H9 (cell line): Measurements from ENCODE around the gene TENM3. TPM values are rescaled to one million over a fixed set of nuclear protein-coding genes. Genes with fewer than 3 reads are reported as not detected.

Experiments used
- DNase-seq: peaks from one replicate; pipeline ENCODE4 v3.0.0-alpha.2; 2017
- H2AFZ ChIP-seq: one replicate; pipeline ENCODE4 v1.6.1; 2013; ENCODE audit warnings: mild to moderate bottlenecking, low read length, control low read depth, moderate library complexity
- H2AK5ac ChIP-seq: 2 replicates; pipeline ENCODE4 v1.6.1; 2013; ENCODE audit warnings: low read length, control low read depth, mixed read lengths; ENCODE audit not compliant: insufficient read length
- H2BK120ac ChIP-seq: one replicate; pipeline ENCODE4 v1.6.1; 2013; ENCODE audit warnings: low read depth, mild to moderate bottlenecking, low read length, control low read depth, inconsistent platforms; ENCODE audit not compliant: poor library complexity, severe bottlenecking
- H2BK12ac ChIP-seq: 2 replicates; pipeline ENCODE4 v1.6.1; 2013; ENCODE audit warnings: low read length, control low read depth, mixed read lengths, low read depth; ENCODE audit not compliant: insufficient read length
- H2BK15ac ChIP-seq: 2 replicates; pipeline ENCODE4 v1.6.1; 2013; ENCODE audit warnings: low read depth, low read length, control low read depth
- H2BK20ac ChIP-seq: one replicate; pipeline ENCODE4 v1.6.1; 2013; ENCODE audit warnings: low read depth, mild to moderate bottlenecking, low read length, control low read depth, inconsistent platforms; ENCODE audit not compliant: poor library complexity, severe bottlenecking
- H2BK5ac ChIP-seq: 2 replicates; pipeline ENCODE4 v1.6.1; 2013; ENCODE audit warnings: low read length, control low read depth, mixed read lengths; ENCODE audit not compliant: insufficient read length
- H3K14ac ChIP-seq: 2 replicates; pipeline ENCODE4 v1.6.1; 2013; ENCODE audit warnings: low read length, control low read depth; ENCODE audit not compliant: insufficient read depth
- H3K18ac ChIP-seq: 2 replicates; pipeline ENCODE4 v1.6.1; 2013; ENCODE audit warnings: low read depth, mild to moderate bottlenecking, mixed read lengths, low read length, control low read depth; ENCODE audit not compliant: insufficient read length
- H3K23ac ChIP-seq: 2 replicates; pipeline ENCODE4 v1.6.1; 2013; ENCODE audit warnings: low read length, control low read depth, mixed read lengths, low read depth; ENCODE audit not compliant: insufficient read length
- H3K23me2 ChIP-seq: 2 replicates; pipeline ENCODE4 v1.6.1; 2013; ENCODE audit warnings: low read depth, mild to moderate bottlenecking, mixed read lengths, low read length, control low read depth; ENCODE audit not compliant: insufficient read length, poor library complexity, severe bottlenecking
- H3K27ac ChIP-seq: 2 replicates; pipeline ENCODE4 v1.5.1; 2013; ENCODE audit warnings: low read length, control low read depth, mixed read lengths, low read depth; ENCODE audit not compliant: insufficient read length
- H3K27me3 ChIP-seq: 2 replicates; pipeline ENCODE4 v1.6.1; 2013; ENCODE audit warnings: low read length, control low read depth, inconsistent platforms; ENCODE audit not compliant: insufficient read depth
- H3K4ac ChIP-seq: 2 replicates; pipeline ENCODE4 v1.6.1; 2013; ENCODE audit warnings: low read depth, mild to moderate bottlenecking, control low read depth, inconsistent platforms, low read length, moderate library complexity
- H3K4me1 ChIP-seq: 2 replicates; pipeline ENCODE4 v1.6.1; 2013; ENCODE audit warnings: low read length, control low read depth, inconsistent platforms; ENCODE audit not compliant: insufficient read depth
- H3K4me2 ChIP-seq: 2 replicates; pipeline ENCODE4 v1.6.1; 2013; ENCODE audit warnings: low read length, control low read depth, mixed read lengths; ENCODE audit not compliant: insufficient read length, insufficient read depth
- H3K56ac ChIP-seq: 2 replicates; pipeline ENCODE4 v1.6.1; 2013; ENCODE audit warnings: low read depth, mild to moderate bottlenecking, mixed read lengths, low read length, control low read depth; ENCODE audit not compliant: insufficient read length
- H3K79me1 ChIP-seq: 2 replicates; pipeline ENCODE4 v1.6.1; 2013; ENCODE audit warnings: low read depth, mild to moderate bottlenecking, moderate library complexity, low read length, control low read depth, inconsistent platforms; ENCODE audit not compliant: insufficient read depth, poor library complexity, severe bottlenecking
- H3K79me2 ChIP-seq: 2 replicates; pipeline ENCODE4 v1.6.1; 2013; ENCODE audit warnings: low read length, control low read depth, inconsistent platforms; ENCODE audit not compliant: insufficient read depth
- H3K9ac ChIP-seq: 2 replicates; pipeline ENCODE4 v1.6.1; 2013; ENCODE audit warnings: low read length, control low read depth, mixed read lengths; ENCODE audit not compliant: insufficient read length; ENCODE audit errors: extremely low read depth
- H3K9me3 ChIP-seq: one replicate; pipeline ENCODE4 v1.6.1; 2013; ENCODE audit warnings: low read depth, low read length, inconsistent platforms; ENCODE audit not compliant: control insufficient read depth
- H3T11ph ChIP-seq: one replicate; pipeline ENCODE4 v1.6.1; 2013; ENCODE audit warnings: mild to moderate bottlenecking, low read length, control low read depth, inconsistent platforms
- H4K20me1 ChIP-seq: one replicate; pipeline ENCODE4 v1.6.1; 2013; ENCODE audit not compliant: control insufficient read depth, insufficient read length, insufficient read depth
- H4K5ac ChIP-seq: 2 replicates; pipeline ENCODE4 v1.6.1; 2013; ENCODE audit warnings: low read depth, mild to moderate bottlenecking, mixed read lengths, low read length, control low read depth; ENCODE audit not compliant: insufficient read length
- H4K8ac ChIP-seq: replicated peaks from 2 replicates; pipeline ENCODE4 v1.6.1; 2013; ENCODE audit warnings: low read length, control low read depth, mixed read lengths, low read depth; ENCODE audit not compliant: insufficient read length
- H4K91ac ChIP-seq: 2 replicates; pipeline ENCODE4 v1.6.1; 2013; ENCODE audit warnings: low read depth, mild to moderate bottlenecking, moderate library complexity, mixed read lengths, low read length, control low read depth; ENCODE audit not compliant: insufficient read length
- H3K27ac Mint-ChIP-seq, 3 experiments: 2 replicates in 2 of 3; 3 replicates in 1 of 3; pipeline ENCODE4 v1.8.0; 2020 to 2021; ENCODE audit warnings: mixed read lengths in 3 of 3, mild to moderate bottlenecking in 1 of 3, moderate library complexity in 1 of 3
- H3K27me3 Mint-ChIP-seq: 2 replicates; pipeline ENCODE4 v1.8.0; 2021; ENCODE audit warnings: low read depth, mild to moderate bottlenecking, moderate library complexity, mixed read lengths
- H3K36me3 Mint-ChIP-seq, 3 experiments: 2 replicates in 2 of 3; 3 replicates in 1 of 3; pipeline ENCODE4 v1.8.0; 2020 to 2021; ENCODE audit warnings: low read depth in 3 of 3, mixed read lengths in 3 of 3; ENCODE audit not compliant: insufficient read depth in 1 of 3
- H3K4me1 Mint-ChIP-seq, 2 experiments: 2 replicates each; pipeline ENCODE4 v1.8.0; 2020; ENCODE audit warnings: mixed read lengths in 2 of 2
- H3K4me3 Mint-ChIP-seq, 2 experiments: 2 replicates in 1 of 2; 3 replicates in 1 of 2; pipeline ENCODE4 v1.8.0; 2020 to 2021; ENCODE audit warnings: mild to moderate bottlenecking in 2 of 2, mixed read lengths in 2 of 2, moderate library complexity in 1 of 2
- H3K9me3 Mint-ChIP-seq, 2 experiments: 2 replicates in 1 of 2; 3 replicates in 1 of 2; pipeline ENCODE4 v1.8.0; 2020; ENCODE audit warnings: mild to moderate bottlenecking in 2 of 2, mixed read lengths in 2 of 2, moderate library complexity in 1 of 2
- WGBS: extraction: QIAGEN DNeasy Blood & Tissue Kit; methylation state at CpG from one replicate; pipeline ENCODE4 v1.1.7; 2013; ENCODE audit warnings: missing lambda C conversion rate, low lambda C conversion rate, mixed read lengths; ENCODE audit not compliant: insufficient read length; ENCODE audit errors: extremely low coverage; 5-methylcytosine and 5-hydroxymethylcytosine counted together
- total RNA-seq: library from RNA; stranded (reverse); gene quantifications from 2 replicates; pipeline ENCODE4 v1.2.1, GENCODE V29; 2021
- TF ChIP-seq, protein P1 (sequence below): fragments of 200-600 bp; sonication (generic); conservative IDR thresholded peaks from 3 replicates; pipeline ENCODE4 v1.8.0; 2021; ENCODE audit warnings: antibody characterized with exemption, mild to moderate bottlenecking

TENM3 gene
- total RNA-seq, 1 experiment from 2014 or later: 49.6 TPM

DNA sequence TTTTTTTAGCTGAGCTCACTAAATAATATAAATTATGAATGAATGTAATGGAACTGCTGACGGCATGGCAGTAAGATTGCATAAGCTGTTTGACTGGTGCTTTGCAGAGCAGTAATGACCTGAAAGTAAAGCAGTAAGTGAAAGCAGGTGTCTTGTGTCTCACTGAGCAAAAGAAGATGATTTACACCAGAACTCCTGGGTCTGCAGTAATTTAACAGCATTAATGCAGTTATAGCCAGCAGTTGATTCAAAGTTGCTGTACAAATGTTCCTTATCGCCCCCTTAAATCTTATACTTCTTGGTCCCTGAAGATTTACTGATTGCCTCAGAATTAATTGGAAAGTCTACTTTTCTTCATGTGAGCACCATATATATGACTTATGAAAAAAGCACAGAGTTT is 486.3 kb downstream of the TENM3 start:
- Mint-ChIP-seq H3K9me3 (no peaks in the 10 kb centered on the region), H3K27ac (no peak overlapping the region), H3K27me3 (no peaks in the 10 kb centered on the region), H3K4me1 (peaks cover 3 to 6% of the 10 kb centered on the region in 2 experiments; a peak in 3 of 4 replicates), H3K36me3 (peaks cover 22 to 40% (median 26%) of the 10 kb centered on the region in 3 experiments), H3K4me3 (no peak overlapping the region)
- Histone ChIP-seq H4K20me1 (no peaks in the 10 kb centered on the region), H4K91ac (no peak overlapping the region), H2BK20ac (no peak overlapping the region), H3K4ac (no peak overlapping the region), H3T11ph (no peak overlapping the region), H3K79me2 (no peaks in the 10 kb centered on the region), H3K27me3 (no peaks in the 10 kb centered on the region), H2AFZ (no peak overlapping the region), H2BK5ac (no peak overlapping the region), H2BK120ac (no peak overlapping the region), H3K27ac (no peak overlapping the region), H3K14ac (no peak overlapping the region), H3K79me1 (no peaks in the 10 kb centered on the region), H2BK15ac (no peak overlapping the region), H3K4me2 (no peak overlapping the region), H3K9me3 (no peaks in the 10 kb centered on the region), H2AK5ac (no peak overlapping the region), H3K9ac (no peak overlapping the region), H3K23me2 (no peaks in the 10 kb centered on the region), H4K5ac (no peak overlapping the region), H2BK12ac (no peak overlapping the region), H3K23ac (no peak overlapping the region), H3K4me1 (no peaks in the 10 kb centered on the region), H4K8ac (no peak overlapping the region), H3K18ac (no peak overlapping the region), H3K56ac (no peak overlapping the region)
- WGBS: no CpG with 5 or more reads among the region's 2 CpGs
- TF ChIP-seq, protein P1, sequence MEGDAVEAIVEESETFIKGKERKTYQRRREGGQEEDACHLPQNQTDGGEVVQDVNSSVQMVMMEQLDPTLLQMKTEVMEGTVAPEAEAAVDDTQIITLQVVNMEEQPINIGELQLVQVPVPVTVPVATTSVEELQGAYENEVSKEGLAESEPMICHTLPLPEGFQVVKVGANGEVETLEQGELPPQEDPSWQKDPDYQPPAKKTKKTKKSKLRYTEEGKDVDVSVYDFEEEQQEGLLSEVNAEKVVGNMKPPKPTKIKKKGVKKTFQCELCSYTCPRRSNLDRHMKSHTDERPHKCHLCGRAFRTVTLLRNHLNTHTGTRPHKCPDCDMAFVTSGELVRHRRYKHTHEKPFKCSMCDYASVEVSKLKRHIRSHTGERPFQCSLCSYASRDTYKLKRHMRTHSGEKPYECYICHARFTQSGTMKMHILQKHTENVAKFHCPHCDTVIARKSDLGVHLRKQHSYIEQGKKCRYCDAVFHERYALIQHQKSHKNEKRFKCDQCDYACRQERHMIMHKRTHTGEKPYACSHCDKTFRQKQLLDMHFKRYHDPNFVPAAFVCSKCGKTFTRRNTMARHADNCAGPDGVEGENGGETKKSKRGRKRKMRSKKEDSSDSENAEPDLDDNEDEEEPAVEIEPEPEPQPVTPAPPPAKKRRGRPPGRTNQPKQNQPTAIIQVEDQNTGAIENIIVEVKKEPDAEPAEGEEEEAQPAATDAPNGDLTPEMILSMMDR: no peak
- DNase-seq: no peak
